ENCODE measurements around the gene MTARC2. TPM values are rescaled to one million over a fixed set of nuclear protein-coding genes. Genes with fewer than 3 reads are reported as not detected.

MTARC2 gene
- total RNA-seq, 1 experiment from 2014 or later: 12.2 TPM

DNA sequence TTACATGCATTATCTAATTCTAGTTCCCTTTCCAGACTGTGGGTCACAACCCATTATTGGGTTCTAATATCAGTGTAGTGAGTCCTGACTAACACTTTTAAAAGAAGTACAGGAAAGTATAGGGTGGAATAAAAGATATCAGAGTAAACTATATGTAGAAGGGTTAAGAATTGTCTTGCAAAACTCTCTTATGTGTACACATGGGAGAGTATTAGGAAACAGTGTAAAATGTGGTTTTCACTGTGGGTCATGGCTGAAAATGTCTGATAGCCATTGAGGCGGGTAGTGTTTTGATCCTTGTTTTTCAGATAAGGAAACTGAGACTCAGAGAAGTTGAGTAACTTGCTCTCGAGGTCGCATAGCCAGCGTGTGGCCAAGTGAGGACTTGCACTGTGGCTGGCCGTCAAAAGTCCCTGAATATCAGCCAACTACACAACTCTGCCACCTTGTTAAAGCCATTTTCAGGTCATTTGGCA is 20.0 kb downstream of the MTARC2 start:
- Histone ChIP-seq H3K27me3 (ENCODE audit: control insufficient read depth, insufficient read depth, low read length) (no peaks in the 10 kb centered on the region), H3K36me3 (replicated peaks; ENCODE audit: control insufficient read depth, insufficient read depth, low read length) (no peaks in the 10 kb centered on the region; the same call in 1 of the 2 replicates), H3K4me3 (ENCODE audit: insufficient read depth, low read depth, low read length) (no peak overlapping the region)
- DNase-seq: no peak

- Histone ChIP-seq H3K27me3 (ENCODE audit: control insufficient read depth, insufficient read depth, low read length) (no peaks in the 10 kb centered on the region), H3K36me3 (replicated peaks; ENCODE audit: control insufficient read depth, insufficient read depth, low read length) (no peaks in the 10 kb centered on the region; the same call in 1 of the 2 replicates), H3K4me3 (ENCODE audit: insufficient read depth, low read depth, low read length) (no peak overlapping the region)
- no peak for DNase-seq
These were observed 21.1 kb downstream of the MTARC2 start for GRCh38 chr1:220769205-220769604.

- no peak for DNase-seq
- no peaks in the 10 kb centered on the region for H3K36me3 ChIP-seq (replicated peaks; ENCODE audit: control insufficient read depth, insufficient read depth, low read length)
- no peaks in the 10 kb centered on the region for H3K27me3 ChIP-seq (ENCODE audit: control insufficient read depth, insufficient read depth, low read length)
- H3K4me3 ChIP-seq (ENCODE audit: insufficient read depth, low read depth, low read length): no peak overlapping the region
These were observed 22.3 kb downstream of the MTARC2 start for GRCh38 chr1:220770245-220770913.

- DNase-seq: no peak
- H3K4me3 ChIP-seq (ENCODE audit: insufficient read depth, low read depth, low read length): no peak overlapping the region
- H3K27me3 ChIP-seq (ENCODE audit: control insufficient read depth, insufficient read depth, low read length): no peaks in the 10 kb centered on the region
- no peaks in the 10 kb centered on the region for H3K36me3 ChIP-seq (replicated peaks; ENCODE audit: control insufficient read depth, insufficient read depth, low read length)
These were observed 24.7 kb downstream of the MTARC2 start for GRCh38 chr1:220772846-220773245.

DNA sequence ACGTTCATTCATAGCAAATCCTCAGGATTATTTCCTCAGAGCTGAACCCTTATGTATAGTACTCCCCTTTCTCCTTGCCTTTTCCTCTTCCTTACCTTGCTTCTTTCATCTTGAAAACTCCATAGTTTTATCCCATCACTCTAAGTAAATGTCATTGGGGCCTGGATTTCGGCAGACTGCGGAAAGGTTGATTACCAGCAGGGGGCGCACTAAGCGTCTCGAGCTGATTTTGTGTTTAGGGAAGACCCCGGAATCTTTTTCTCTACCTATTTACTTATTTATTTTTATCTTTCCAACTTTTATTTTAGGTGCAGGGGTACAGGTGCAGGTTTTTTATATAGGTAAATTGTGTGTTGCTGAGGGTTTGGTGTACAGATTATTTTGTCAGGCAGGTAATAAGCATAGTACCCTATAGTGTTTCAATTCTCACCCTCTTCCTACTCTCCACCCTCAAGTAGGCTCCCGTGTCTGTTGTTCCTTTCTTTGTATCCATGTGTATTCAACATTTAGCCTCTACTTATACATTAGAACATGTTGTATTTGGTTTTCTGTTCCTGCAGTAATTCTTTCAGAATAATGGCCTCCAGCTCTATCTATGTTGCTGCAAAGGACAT is 27.2 kb downstream of the MTARC2 start:
- Histone ChIP-seq H3K4me3 (ENCODE audit: insufficient read depth, low read depth, low read length) (no peak overlapping the region), H3K27me3 (ENCODE audit: control insufficient read depth, insufficient read depth, low read length) (no peaks in the 10 kb centered on the region), H3K36me3 (replicated peaks; ENCODE audit: control insufficient read depth, insufficient read depth, low read length) (no peaks in the 10 kb centered on the region)
- DNase-seq: peak; percentile 67

- Histone ChIP-seq H3K36me3 (replicated peaks; ENCODE audit: control insufficient read depth, insufficient read depth, low read length) (no peaks in the 10 kb centered on the region), H3K27me3 (ENCODE audit: control insufficient read depth, insufficient read depth, low read length) (no peaks in the 10 kb centered on the region), H3K4me3 (ENCODE audit: insufficient read depth, low read depth, low read length) (no peak overlapping the region)
- no peak for DNase-seq
These were observed 28.1 kb downstream of the MTARC2 start for GRCh38 chr1:220776254-220776653.

- H3K36me3 ChIP-seq (replicated peaks; ENCODE audit: control insufficient read depth, insufficient read depth, low read length): no peaks in the 10 kb centered on the region
- no peaks in the 10 kb centered on the region for H3K27me3 ChIP-seq (ENCODE audit: control insufficient read depth, insufficient read depth, low read length)
- peak; percentile 84 for DNase-seq
- H3K4me3 ChIP-seq (ENCODE audit: insufficient read depth, low read depth, low read length): no peak overlapping the region
These were observed 28.7 kb downstream of the MTARC2 start for GRCh38 chr1:220776720-220777326.

- H3K4me3 ChIP-seq (ENCODE audit: insufficient read depth, low read depth, low read length): no peak overlapping the region
- no peaks in the 10 kb centered on the region for H3K27me3 ChIP-seq (ENCODE audit: control insufficient read depth, insufficient read depth, low read length)
- DNase-seq: no peak
- no peaks in the 10 kb centered on the region for H3K36me3 ChIP-seq (replicated peaks; ENCODE audit: control insufficient read depth, insufficient read depth, low read length)
These were observed 35.3 kb downstream of the MTARC2 start for GRCh38 chr1:220783453-220783852.

DNA sequence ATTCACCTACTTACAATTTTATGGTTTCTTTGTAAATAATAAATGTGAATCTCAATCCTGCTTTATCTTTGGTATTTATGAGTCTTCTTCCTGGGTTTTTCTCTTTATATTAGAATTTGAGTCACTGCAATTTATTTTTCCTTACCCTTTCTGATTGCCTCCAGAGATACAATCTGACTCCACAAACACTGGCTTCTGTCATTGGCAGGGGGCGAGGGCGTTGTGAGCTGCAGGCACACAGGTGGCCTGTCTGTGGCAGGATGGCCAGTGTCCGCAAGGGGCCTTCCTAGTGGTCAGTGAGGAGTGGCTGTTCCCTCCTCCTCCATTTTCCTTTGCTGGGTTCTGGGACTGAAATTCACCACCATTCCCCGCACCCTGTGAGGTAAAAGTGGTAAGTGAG is 36.6 kb downstream of the MTARC2 start:
- Histone ChIP-seq H3K27me3 (ENCODE audit: control insufficient read depth, insufficient read depth, low read length) (no peaks in the 10 kb centered on the region), H3K4me3 (ENCODE audit: insufficient read depth, low read depth, low read length) (no peak overlapping the region), H3K36me3 (replicated peaks; ENCODE audit: control insufficient read depth, insufficient read depth, low read length) (no peaks in the 10 kb centered on the region)
- no peak for DNase-seq

DNA sequence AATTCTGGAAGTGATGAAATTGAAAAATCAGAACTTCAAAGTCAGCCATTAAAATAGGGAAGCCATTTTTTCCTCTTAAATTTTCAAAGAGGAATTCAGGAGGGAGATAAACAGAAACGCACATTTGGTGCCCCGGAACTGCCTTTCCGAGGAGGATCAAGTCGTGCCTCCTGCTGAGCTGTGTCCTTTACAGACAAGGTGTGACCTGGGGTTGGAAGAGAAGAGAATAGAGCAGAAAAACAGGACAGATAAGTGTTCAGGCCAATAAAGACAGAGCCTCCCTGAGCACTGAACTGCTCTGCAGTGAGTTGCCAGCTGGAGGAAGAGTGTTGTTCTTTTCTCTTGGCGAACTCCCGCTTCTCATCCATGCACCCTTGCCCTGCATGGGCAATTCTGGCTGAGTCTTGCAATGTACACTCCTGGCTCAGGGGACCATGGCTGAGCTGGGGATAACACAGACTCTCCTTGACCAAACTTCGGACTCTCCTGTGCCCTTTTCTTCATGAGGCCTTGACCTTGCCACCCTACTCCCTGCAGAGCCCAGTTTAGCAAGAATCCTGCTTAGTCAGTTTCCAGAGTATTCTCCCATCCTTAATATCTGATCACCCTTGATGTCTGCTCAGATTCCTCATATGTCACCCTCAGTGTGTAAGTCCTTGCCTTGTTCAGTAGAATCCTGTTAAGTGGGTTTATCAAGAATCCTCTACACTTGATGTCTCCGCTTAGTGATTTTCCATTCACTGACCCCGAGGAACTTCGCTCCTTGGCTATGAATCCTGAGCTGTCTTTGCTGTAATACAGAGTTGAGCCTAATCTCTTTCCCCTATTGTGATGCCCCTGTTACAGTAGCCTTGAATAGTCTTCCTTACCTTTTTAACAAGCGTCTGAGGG is 37.3 kb downstream of the MTARC2 start:
- no peak for DNase-seq
- Histone ChIP-seq H3K27me3 (ENCODE audit: control insufficient read depth, insufficient read depth, low read length) (no peaks in the 10 kb centered on the region), H3K36me3 (replicated peaks; ENCODE audit: control insufficient read depth, insufficient read depth, low read length) (no peaks in the 10 kb centered on the region), H3K4me3 (ENCODE audit: insufficient read depth, low read depth, low read length) (peak overlapping the region; percentile 72)

DNA sequence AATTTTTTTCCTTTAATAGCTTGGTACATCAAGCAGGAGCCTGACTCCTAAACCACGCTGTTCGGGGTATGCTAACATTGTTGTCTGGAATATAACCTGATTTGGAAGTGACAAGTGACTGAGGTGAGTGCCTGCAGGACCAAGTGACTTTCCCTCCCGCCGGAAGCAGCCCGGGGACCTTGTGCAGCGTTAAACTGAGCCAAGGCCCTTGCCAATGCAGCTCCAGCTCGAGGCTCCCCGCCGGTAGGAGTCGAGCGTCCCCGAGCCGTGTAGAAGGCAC is 37.9 kb downstream of the MTARC2 start:
- H3K4me3 ChIP-seq (ENCODE audit: insufficient read depth, low read depth, low read length): peak overlapping the region; percentile 72

DNA sequence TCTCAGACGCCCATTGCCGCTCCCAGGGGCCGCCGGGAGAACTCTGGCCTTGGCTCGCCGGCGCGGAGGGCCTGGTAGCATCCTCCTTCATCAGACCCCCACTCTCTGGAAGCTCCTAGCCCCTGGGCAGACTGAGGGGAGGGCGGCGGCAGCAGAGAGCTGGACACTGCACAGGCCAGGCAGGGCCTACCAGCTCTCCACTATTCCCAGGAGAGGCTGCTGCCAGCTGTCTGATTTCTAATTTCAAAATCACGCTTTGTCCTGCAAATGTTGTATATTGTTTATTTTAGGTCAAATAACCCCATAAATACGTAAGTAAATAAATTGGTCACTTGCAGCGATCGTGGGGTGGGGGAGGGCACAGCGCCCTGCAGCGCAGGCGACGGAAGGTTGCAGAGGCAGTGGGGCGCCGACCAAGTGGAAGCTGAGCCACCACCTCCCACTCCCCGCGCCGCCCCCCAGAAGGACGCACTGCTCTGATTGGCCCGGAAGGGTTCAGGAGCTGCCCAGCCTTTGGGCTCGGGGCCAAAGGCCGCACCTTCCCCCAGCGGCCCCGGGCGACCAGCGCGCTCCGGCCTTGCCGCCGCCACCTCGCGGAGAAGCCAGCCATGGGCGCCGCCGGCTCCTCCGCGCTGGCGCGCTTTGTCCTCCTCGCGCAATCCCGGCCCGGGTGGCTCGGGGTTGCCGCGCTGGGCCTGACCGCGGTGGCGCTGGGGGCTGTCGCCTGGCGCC is 38.4 kb downstream of the MTARC2 start, which contains the start of gene MTARC1:
MTARC1 (plus strand) TSS at position 577 of the 732 bp plus-strand sequence; CDS start at position 609, 32 bp downstream.
- H3K27me3 ChIP-seq (ENCODE audit: control insufficient read depth, insufficient read depth, low read length): no peaks in the 10 kb centered on the region
- peak within 1 kb of the TSS; percentile 72 for H3K4me3 ChIP-seq (ENCODE audit: insufficient read depth, low read depth, low read length)
- H3K36me3 ChIP-seq (replicated peaks; ENCODE audit: control insufficient read depth, insufficient read depth, low read length): peaks cover 3% of the 10 kb centered on the region; the same call in 1 of the 2 replicates
- peak; percentile 96 for DNase-seq

More for the DNA sequence above, 37.9 kb downstream of the MTARC2 start:
- Histone ChIP-seq H3K27me3 (ENCODE audit: control insufficient read depth, insufficient read depth, low read length) (no peaks in the 10 kb centered on the region), H3K36me3 (replicated peaks; ENCODE audit: control insufficient read depth, insufficient read depth, low read length) (no peaks in the 10 kb centered on the region)
- DNase-seq: no peak

DNA sequence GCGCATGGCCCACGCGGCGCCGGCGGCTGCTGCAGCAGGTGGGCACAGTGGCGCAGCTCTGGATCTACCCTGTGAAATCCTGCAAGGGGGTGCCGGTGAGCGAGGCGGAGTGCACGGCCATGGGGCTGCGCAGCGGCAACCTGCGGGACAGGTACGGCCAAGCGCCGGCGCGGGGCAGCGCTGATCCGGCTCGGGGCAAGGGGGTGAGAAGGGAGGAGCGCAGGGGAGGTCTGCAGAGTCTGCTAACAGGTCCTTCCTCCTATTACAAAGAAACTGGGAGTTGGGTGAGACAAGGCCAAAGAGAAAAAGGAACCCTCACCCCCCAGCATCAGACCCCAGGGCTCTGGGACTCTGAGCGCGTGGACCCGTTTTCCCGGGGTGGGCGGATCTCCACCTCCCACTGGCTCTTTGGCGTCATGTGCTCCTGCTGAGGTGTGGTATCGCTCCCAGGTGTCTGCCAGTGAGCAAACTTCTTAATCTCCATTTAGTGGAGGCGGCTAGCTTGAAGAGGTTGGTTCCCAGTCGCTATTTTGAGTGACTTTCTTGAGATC is 39.0 kb downstream of the MTARC2 start:
- Histone ChIP-seq H3K36me3 (replicated peaks; ENCODE audit: control insufficient read depth, insufficient read depth, low read length) (peaks cover 3% of the 10 kb centered on the region; the same call in 1 of the 2 replicates), H3K4me3 (ENCODE audit: insufficient read depth, low read depth, low read length) (peak overlapping the region; percentile 72), H3K27me3 (ENCODE audit: control insufficient read depth, insufficient read depth, low read length) (no peaks in the 10 kb centered on the region)
- peak; percentile 80 for DNase-seq

All from H7 (cell line).